ENCODE results near the gene RGS10. TPM values are rescaled to one million over a fixed set of nuclear protein-coding genes. Genes with fewer than 3 reads are reported as not detected.

The RGS10 gene
- total RNA-seq, 1 experiment from 2014 or later: 10.6 TPM

- no peak overlapping the region for H4K91ac ChIP-seq (ENCODE audit: insufficient read length, low read depth, low read length)
- H3K56ac ChIP-seq (ENCODE audit: insufficient read length, low read depth, low read length): no peak overlapping the region
- no peaks in the 10 kb centered on the region for H3K79me1 ChIP-seq (ENCODE audit: insufficient read depth, low read depth, low read length, poor library complexity, severe bottlenecking)
- no peak overlapping the region for H3K23ac ChIP-seq (ENCODE audit: insufficient read length, low read depth, low read length)
- H3T11ph ChIP-seq (ENCODE audit: low read length): no peak overlapping the region
- no peak overlapping the region for H3K9ac ChIP-seq (ENCODE audit: extremely low read depth, insufficient read length, low read length)
- no peak overlapping the region for H3K4me3 Mint-ChIP-seq
- H3K4me1 ChIP-seq (ENCODE audit: insufficient read depth, low read length): peaks cover 3% of the 10 kb centered on the region; the same call in 1 of the 2 replicates
- no peak overlapping the region for H3K4ac ChIP-seq (ENCODE audit: low read depth, low read length)
- no peak overlapping the region for H3K27ac ChIP-seq (ENCODE audit: insufficient read length, low read depth, low read length)
- H2BK120ac ChIP-seq (ENCODE audit: low read depth, low read length, poor library complexity, severe bottlenecking): no peak overlapping the region
- H3K18ac ChIP-seq (ENCODE audit: insufficient read length, low read depth, low read length): no peak overlapping the region
- no peaks in the 10 kb centered on the region for H3K79me2 ChIP-seq (ENCODE audit: insufficient read depth, low read length)
- peak overlapping the region in 1 of 3 experiments; percentile 74; a peak in 1 of 7 replicates for H3K27ac Mint-ChIP-seq
- no peak overlapping the region for H3K14ac ChIP-seq (ENCODE audit: insufficient read depth, low read length)
- peaks cover 0 to 2% (median 0%) of the 10 kb centered on the region in 3 experiments; a peak in 1 of 7 replicates for H3K36me3 Mint-ChIP-seq (ENCODE audit: insufficient read depth in 1 of 3, low read depth in 3 of 3)
- no peak overlapping the region for H2BK20ac ChIP-seq (ENCODE audit: low read depth, low read length, poor library complexity, severe bottlenecking)
- no peak overlapping the region for H3K4me2 ChIP-seq (ENCODE audit: insufficient read depth, insufficient read length, low read length)
- no peaks in the 10 kb centered on the region for H3K9me3 ChIP-seq (ENCODE audit: control insufficient read depth, low read depth, low read length)
- no peaks in the 10 kb centered on the region; the same call in none of the 2 replicates for H3K27me3 Mint-ChIP-seq (ENCODE audit: low read depth)
- H3K9me3 Mint-ChIP-seq: no peaks in the 10 kb centered on the region; a peak in 1 of 5 replicates
- no peaks in the 10 kb centered on the region for H3K23me2 ChIP-seq (ENCODE audit: insufficient read length, low read depth, low read length, poor library complexity, severe bottlenecking)
- H3K27me3 ChIP-seq (ENCODE audit: insufficient read depth, low read length): no peaks in the 10 kb centered on the region
- no peak overlapping the region for H4K5ac ChIP-seq (ENCODE audit: insufficient read length, low read depth, low read length)
- no CpG with 5 or more reads among the region's 6 CpGs for WGBS (ENCODE audit: extremely low coverage, insufficient read length, low lambda C conversion rate)
- no peaks in the 10 kb centered on the region for H4K20me1 ChIP-seq (ENCODE audit: control insufficient read depth, insufficient read depth, insufficient read length)
- H2AK5ac ChIP-seq (ENCODE audit: insufficient read length, low read length): no peak overlapping the region
- no peak overlapping the region for H2BK5ac ChIP-seq (ENCODE audit: insufficient read length, low read length)
- H3K4me1 Mint-ChIP-seq: peaks cover 23 to 28% of the 10 kb centered on the region in 2 experiments
- no peak overlapping the region for H2BK15ac ChIP-seq (ENCODE audit: low read depth, low read length)
- no peak for TF ChIP-seq CTCF (conservative IDR thresholded peaks at IDR 0.05)
- H4K8ac ChIP-seq (replicated peaks; ENCODE audit: insufficient read length, low read depth, low read length): no peak overlapping the region
- H2BK12ac ChIP-seq (ENCODE audit: insufficient read length, low read depth, low read length): no peak overlapping the region
- no peak for DNase-seq
- H2AFZ ChIP-seq (ENCODE audit: low read length): no peak overlapping the region
Measured at GRCh38 chr10:119514819-119515218, 27.7 kb downstream of the RGS10 start.
